Mesothelial cell of epicardium (in vitro differentiated cells): ENCODE measurements around the gene AGER. TPM values are rescaled to one million over a fixed set of nuclear protein-coding genes. Genes with fewer than 3 reads are reported as not detected.
"Not testable (repeated sequence)": the region's sequence is repeated elsewhere in the genome, so short reads cannot be mapped to it uniquely, and the experiment has no call there.

ENCODE experiments used
- DNase-seq, 2 experiments: peaks; one replicate each; pipeline ENCODE4 v3.0.0; 2021; ENCODE audit warnings: low spot score in 2 of 2; ENCODE audit not compliant: unreplicated experiment in 2 of 2
- H3K27ac Mint-ChIP-seq: 2 replicates; pipeline ENCODE4 v1.8.0; 2021; ENCODE audit warnings: mixed read lengths
- H3K27me3 Mint-ChIP-seq: 2 replicates; pipeline ENCODE4 v1.8.0; 2021; ENCODE audit warnings: low read depth, mixed read lengths
- H3K36me3 Mint-ChIP-seq: 2 replicates; pipeline ENCODE4 v1.8.0; 2021; ENCODE audit warnings: mixed read lengths
- H3K4me1 Mint-ChIP-seq: 2 replicates; pipeline ENCODE4 v1.8.0; 2021; ENCODE audit warnings: mixed read lengths
- H3K4me3 Mint-ChIP-seq: 2 replicates; pipeline ENCODE4 v1.8.0; 2021; ENCODE audit warnings: mild to moderate bottlenecking, moderate library complexity, mixed read lengths
- H3K9me3 Mint-ChIP-seq: 2 replicates; pipeline ENCODE4 v1.8.0; 2021; ENCODE audit warnings: mixed read lengths
- total RNA-seq: library from RNA; stranded (reverse); gene quantifications from 3 replicates; pipeline ENCODE4 v1.2.1, GENCODE V29; 2021
- TF ChIP-seq, protein P1 (sequence below): fragments of 200-600 bp; sonication (generic); IDR thresholded peaks from one replicate; pipeline ENCODE4 v1.5.0; 2021; ENCODE audit warnings: antibody characterized with exemption; ENCODE audit not compliant: unreplicated experiment

The AGER gene
- total RNA-seq, 1 donor from 2014 or later: 28.1 TPM

DNA sequence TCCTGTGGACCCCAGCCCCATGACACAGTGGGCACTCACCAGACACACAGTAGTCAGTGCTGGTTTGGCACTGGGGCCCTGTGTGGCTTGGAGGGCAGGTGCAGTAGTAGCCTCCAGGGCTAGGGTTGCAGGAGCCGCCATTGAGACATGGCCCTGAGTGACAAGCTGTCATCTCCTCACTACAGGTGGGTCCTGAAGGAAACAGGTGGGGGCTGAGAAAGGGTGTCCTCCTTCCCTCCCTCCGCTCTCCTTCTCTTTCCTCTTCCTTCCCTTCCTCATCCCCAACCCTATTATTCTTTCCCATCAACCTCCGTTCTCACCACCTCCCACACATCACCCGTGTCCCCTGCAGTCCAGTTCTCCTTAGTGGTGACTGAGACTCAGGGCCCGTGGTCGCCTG, 29.6 kb upstream of the AGER start:
- Mint-ChIP-seq H3K4me1 (no peaks in the 10 kb centered on the region), H3K36me3 (no peaks in the 10 kb centered on the region), H3K4me3 (no peak overlapping the region), H3K9me3 (no peaks in the 10 kb centered on the region), H3K27ac (no peak overlapping the region), H3K27me3 (peaks cover 36% of the 10 kb centered on the region)
- DNase-seq: no peak
- TF ChIP-seq, protein P1, sequence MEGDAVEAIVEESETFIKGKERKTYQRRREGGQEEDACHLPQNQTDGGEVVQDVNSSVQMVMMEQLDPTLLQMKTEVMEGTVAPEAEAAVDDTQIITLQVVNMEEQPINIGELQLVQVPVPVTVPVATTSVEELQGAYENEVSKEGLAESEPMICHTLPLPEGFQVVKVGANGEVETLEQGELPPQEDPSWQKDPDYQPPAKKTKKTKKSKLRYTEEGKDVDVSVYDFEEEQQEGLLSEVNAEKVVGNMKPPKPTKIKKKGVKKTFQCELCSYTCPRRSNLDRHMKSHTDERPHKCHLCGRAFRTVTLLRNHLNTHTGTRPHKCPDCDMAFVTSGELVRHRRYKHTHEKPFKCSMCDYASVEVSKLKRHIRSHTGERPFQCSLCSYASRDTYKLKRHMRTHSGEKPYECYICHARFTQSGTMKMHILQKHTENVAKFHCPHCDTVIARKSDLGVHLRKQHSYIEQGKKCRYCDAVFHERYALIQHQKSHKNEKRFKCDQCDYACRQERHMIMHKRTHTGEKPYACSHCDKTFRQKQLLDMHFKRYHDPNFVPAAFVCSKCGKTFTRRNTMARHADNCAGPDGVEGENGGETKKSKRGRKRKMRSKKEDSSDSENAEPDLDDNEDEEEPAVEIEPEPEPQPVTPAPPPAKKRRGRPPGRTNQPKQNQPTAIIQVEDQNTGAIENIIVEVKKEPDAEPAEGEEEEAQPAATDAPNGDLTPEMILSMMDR: no peak

DNA sequence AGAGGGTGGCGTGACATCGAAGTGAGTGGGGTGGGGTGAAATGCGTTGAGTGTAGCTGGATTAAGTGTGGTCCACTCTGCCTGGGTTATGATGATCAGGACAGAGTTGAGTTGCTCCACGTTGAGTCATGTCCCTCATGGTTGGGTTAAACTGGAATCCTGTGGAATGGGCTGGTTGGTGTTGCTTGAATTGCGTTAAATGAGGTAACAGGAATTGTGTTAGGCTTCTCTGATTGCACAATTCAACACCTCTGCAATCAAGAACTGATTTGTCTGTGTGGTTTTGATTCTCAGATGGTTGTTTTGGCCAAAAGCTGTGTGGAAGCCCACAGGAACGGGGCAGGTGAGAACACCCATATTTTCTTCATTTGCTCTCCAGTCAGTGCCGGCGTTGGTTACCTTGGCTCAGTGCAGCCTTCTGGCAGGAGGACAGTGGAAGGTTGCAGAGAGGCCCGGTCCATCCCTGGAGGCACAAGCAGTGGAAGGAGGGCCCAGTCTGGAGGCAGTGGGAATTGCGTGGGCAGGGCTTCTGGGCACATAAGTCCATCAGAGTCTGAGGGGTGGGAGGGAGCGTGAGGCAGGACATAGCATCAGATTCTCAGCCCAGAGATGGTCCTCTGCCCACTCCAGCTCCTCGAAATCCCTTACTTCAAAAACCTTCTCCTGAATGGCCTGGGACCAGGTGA, 28.2 kb upstream of the AGER start:
- no peak for DNase-seq
- Mint-ChIP-seq H3K4me1 (no peaks in the 10 kb centered on the region), H3K9me3 (no peaks in the 10 kb centered on the region), H3K27ac (no peak overlapping the region), H3K36me3 (no peaks in the 10 kb centered on the region), H3K27me3 (peaks cover 29% of the 10 kb centered on the region), H3K4me3 (no peak overlapping the region)
- TF ChIP-seq, protein P1: no peak

DNA sequence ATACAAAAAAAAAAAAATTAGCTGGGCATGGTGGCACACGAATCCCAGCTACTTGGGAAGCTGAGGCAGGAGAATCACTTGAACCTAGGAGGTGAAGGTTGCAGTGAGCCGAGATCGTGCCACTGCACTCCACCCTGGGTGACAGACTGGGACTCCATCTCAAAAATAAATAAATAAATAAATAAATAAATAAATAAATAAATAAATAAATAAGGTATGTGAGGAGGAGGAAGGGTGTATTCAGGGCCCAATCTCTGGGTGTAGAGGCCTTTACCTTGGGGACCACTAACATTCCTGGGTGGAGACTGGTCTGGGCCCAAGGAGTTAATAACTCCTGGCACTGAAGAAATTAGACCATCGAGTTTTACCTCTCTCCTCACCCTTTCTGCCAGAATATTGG, 27.4 kb upstream of the AGER start:
- H3K27ac Mint-ChIP-seq, DNase-seq, H3K4me3 Mint-ChIP-seq, H3K9me3 Mint-ChIP-seq, H3K36me3 Mint-ChIP-seq, H3K4me1 Mint-ChIP-seq: not testable (repeated sequence)
- peaks cover 25% of the 10 kb centered on the region for H3K27me3 Mint-ChIP-seq

DNA sequence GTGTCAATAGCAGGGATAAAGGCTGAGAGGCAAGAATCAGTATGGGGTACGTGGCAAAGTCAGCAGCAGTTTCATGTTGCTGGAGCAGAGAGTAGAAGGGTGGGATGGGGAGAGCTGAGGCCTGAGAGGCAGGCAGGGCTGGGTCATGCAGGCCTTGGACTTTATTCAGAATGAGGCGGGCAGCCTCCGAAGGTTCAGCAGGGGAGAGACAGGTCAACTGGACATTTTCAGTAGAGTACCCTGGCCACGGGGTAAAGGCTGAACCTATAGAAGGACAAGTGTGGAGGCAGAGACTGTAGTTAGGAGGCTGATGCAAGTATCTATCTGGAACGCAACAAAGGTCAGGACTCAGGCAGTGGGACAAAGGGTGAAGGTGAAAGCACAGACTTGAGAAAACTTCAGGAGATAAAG, 26.1 kb upstream of the AGER start:
- peaks cover 8% of the 10 kb centered on the region for H3K9me3 Mint-ChIP-seq
- peaks cover 19% of the 10 kb centered on the region for H3K27me3 Mint-ChIP-seq
- no peaks in the 10 kb centered on the region for H3K36me3 Mint-ChIP-seq
- H3K4me3 Mint-ChIP-seq: no peak overlapping the region
- no peaks in the 10 kb centered on the region for H3K4me1 Mint-ChIP-seq
- TF ChIP-seq, protein P1: no peak
- no peak overlapping the region for H3K27ac Mint-ChIP-seq
- DNase-seq: no peak

DNA sequence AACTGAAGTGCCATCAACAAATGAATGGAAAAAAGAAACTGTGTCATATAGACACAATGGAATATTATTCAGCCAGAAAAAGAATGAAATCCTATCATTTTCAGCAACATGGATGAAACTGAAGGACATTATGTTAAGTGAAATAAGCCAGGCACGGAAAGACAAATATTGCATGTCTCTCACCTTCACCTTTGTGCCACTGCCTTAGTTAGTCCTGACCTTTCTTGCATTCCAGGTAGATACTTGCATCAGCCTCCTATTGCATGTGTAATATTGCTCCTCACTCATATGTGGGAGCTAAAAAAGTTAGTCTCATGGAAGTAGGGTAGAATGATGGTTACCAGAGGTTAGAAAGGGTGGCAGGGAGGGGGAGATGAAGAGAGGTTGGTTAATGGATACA, 24.9 kb upstream of the AGER start:
- Mint-ChIP-seq H3K27ac (no peak overlapping the region), H3K9me3 (peaks cover 8% of the 10 kb centered on the region), H3K36me3 (no peaks in the 10 kb centered on the region), H3K4me1 (no peaks in the 10 kb centered on the region), H3K27me3 (peaks cover 20% of the 10 kb centered on the region), H3K4me3 (no peak overlapping the region)
- TF ChIP-seq, protein P1: no peak
- no peak for DNase-seq

DNA sequence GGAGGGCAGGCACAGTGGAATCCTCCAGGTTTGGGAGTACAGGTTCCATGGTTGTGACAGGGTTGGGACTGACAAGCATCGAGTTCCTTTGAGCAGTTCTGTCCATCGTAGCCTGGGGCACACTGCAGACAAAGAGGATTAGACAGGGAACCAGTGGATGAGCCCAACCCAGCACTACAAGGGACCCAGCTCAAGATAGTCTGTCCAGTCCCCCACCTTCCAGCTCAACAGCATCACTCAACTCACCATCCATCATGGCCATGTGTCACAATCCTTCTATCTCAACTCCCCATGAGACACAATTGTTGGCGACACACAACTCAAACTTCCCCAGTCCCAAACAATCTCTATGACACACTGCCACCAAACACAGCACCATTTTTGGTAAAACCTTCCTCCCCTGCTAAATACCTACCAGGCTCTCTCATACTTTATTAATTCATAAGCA, 20.2 kb upstream of the AGER start:
- Mint-ChIP-seq H3K4me3 (no peak overlapping the region), H3K36me3 (no peaks in the 10 kb centered on the region), H3K9me3 (peaks cover 8% of the 10 kb centered on the region), H3K27me3 (peaks cover 22% of the 10 kb centered on the region), H3K27ac (no peak overlapping the region), H3K4me1 (peaks cover 2% of the 10 kb centered on the region)
- TF ChIP-seq, protein P1: no peak
- no peak for DNase-seq
